ENCODE data around the gene MAP3K4. TPM values are rescaled to one million over a fixed set of nuclear protein-coding genes. Genes with fewer than 3 reads are reported as not detected.

Gene MAP3K4
- total RNA-seq, 1 donor from 2014 or later = 66.5 TPM

DNA sequence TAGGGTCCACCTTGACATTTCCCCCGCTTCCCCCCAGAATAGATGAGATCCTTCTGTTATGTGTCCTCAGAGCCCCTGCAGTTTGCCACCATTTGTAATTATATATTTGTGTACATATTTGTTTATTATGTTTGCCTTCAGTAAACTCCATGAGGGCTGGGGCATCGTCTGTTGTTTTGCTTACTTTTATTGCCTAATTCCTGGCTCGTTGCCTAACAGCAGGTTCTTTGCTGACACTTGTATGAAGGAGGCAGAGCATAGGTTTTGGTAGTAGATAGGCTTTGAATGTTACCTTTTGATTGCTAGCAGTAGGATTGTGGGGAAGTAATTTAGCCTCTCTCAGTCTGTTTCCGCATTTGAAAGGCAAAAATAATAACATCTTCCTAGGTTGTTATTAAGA, 9.9 kb downstream of the MAP3K4 start:
- Mint-ChIP-seq H3K27me3 (no peaks in the 10 kb centered on the region), H3K36me3 (ENCODE audit: low read depth) (peaks cover 6% of the 10 kb centered on the region), H3K4me3 (no peak overlapping the region), H3K4me1 (peaks cover 20% of the 10 kb centered on the region), H3K9me3 (no peaks in the 10 kb centered on the region), H3K27ac (no peak overlapping the region)
- ChIA-PET POLR2A (no interaction called here), CTCF (no interaction called here)
- ATAC-seq (ENCODE audit: low read depth) (no peak), DNase-seq (no peak)
- TF ChIP-seq, protein P1, sequence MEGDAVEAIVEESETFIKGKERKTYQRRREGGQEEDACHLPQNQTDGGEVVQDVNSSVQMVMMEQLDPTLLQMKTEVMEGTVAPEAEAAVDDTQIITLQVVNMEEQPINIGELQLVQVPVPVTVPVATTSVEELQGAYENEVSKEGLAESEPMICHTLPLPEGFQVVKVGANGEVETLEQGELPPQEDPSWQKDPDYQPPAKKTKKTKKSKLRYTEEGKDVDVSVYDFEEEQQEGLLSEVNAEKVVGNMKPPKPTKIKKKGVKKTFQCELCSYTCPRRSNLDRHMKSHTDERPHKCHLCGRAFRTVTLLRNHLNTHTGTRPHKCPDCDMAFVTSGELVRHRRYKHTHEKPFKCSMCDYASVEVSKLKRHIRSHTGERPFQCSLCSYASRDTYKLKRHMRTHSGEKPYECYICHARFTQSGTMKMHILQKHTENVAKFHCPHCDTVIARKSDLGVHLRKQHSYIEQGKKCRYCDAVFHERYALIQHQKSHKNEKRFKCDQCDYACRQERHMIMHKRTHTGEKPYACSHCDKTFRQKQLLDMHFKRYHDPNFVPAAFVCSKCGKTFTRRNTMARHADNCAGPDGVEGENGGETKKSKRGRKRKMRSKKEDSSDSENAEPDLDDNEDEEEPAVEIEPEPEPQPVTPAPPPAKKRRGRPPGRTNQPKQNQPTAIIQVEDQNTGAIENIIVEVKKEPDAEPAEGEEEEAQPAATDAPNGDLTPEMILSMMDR (IDR thresholded peaks at IDR 0.05) = no peak
- intact Hi-C loops (cut with micrococcal nuclease) = no loop called here

DNA sequence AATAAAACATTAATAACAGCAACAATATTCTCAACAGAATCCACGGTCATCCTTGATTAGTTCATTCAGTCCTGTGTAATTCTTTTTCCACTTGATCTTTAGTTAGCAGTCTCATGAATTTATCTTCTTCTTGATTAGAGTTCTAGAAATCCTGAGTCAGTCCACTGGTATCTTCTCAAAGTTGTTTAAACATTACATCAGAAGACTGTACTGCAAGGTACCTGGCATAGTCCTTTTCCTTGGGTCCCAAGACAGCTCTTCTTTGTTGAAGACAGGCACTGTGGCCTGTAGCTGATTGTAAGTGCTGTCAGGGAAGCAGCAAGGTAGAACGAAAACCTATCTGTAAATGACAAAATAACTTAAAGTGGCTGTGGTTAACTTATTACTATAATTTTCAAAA, 11.8 kb downstream of the MAP3K4 start:
- Mint-ChIP-seq H3K27ac (no peak overlapping the region), H3K36me3 (ENCODE audit: low read depth) (peaks cover 3% of the 10 kb centered on the region), H3K4me1 (peaks cover 20% of the 10 kb centered on the region), H3K27me3 (no peaks in the 10 kb centered on the region), H3K4me3 (no peak overlapping the region), H3K9me3 (no peaks in the 10 kb centered on the region)
- POLR2A ChIA-PET = no interaction called here
- intact Hi-C loops (cut with micrococcal nuclease) = no loop called here
- CTCF ChIA-PET = no interaction called here
- no peak for DNase-seq
- ATAC-seq (ENCODE audit: low read depth) = no peak
- TF ChIP-seq, protein P1 (IDR thresholded peaks at IDR 0.05) = no peak

DNA sequence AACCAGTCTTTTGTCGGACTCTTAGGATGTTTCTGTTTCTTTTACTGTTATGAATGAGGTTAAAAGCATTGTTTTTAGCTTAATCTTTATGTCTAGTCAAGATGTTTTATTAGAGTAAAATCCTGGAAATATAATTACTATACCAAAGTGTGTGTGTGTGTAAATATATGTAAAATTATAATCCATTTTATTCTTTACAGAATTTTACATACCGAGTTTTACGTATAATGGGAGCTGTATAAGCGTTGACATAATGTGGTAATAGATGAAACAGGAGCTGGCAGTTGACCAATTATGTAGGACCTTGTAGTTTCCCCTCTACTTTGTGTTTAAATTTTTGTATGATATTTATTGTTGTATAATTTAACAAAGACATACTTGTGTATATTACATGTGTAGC, 16.7 kb downstream of the MAP3K4 start:
- intact Hi-C loops (cut with micrococcal nuclease) = no loop called here
- H3K27me3 Mint-ChIP-seq = no peaks in the 10 kb centered on the region
- DNase-seq = no peak
- H3K4me1 Mint-ChIP-seq = peaks cover 11% of the 10 kb centered on the region
- CTCF ChIA-PET = no interaction called here
- no peak overlapping the region for H3K4me3 Mint-ChIP-seq
- no peaks in the 10 kb centered on the region for H3K9me3 Mint-ChIP-seq
- H3K36me3 Mint-ChIP-seq (ENCODE audit: low read depth) = peaks cover 7% of the 10 kb centered on the region
- POLR2A ChIA-PET = interaction anchor here (0.6 kb wide), 1 partner anchor 1058 kb away, joined by 3 read pairs; no protein-coding TSS in a partner anchor
- H3K27ac Mint-ChIP-seq = no peak overlapping the region
- no peak for ATAC-seq (ENCODE audit: low read depth)
- TF ChIP-seq, protein P1 (IDR thresholded peaks at IDR 0.05) = no peak

DNA sequence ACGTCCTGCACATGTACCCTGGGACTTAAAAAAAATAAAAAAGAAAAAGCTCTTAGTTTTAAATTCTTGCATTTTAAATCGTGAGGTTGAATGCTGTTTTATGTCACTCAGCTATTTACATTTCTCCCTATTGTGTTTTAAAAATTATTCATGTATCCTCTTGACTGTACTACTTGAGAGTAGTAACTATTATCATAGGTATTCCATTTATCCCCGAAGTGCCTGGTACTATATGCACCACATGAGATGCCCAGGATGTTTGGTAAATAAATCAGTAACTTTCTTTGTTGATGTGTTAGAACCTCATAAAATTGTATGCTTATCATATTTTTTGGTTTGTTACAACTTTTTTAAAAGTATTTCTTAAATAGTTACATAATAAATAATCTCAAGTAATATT, 18.4 kb downstream of the MAP3K4 start:
- H3K4me3 Mint-ChIP-seq = no peak overlapping the region
- H3K36me3 Mint-ChIP-seq (ENCODE audit: low read depth) = peaks cover 11% of the 10 kb centered on the region
- no peak overlapping the region for H3K27ac Mint-ChIP-seq
- peaks cover 20% of the 10 kb centered on the region for H3K4me1 Mint-ChIP-seq
- intact Hi-C loops (cut with micrococcal nuclease) = no loop called here
- ATAC-seq (ENCODE audit: low read depth) (no peak), DNase-seq (no peak)
- TF ChIP-seq, protein P1 (IDR thresholded peaks at IDR 0.05) = no peak
- ChIA-PET POLR2A (no interaction called here), CTCF (no interaction called here)
- H3K27me3 Mint-ChIP-seq = no peaks in the 10 kb centered on the region
- H3K9me3 Mint-ChIP-seq = no peaks in the 10 kb centered on the region

DNA sequence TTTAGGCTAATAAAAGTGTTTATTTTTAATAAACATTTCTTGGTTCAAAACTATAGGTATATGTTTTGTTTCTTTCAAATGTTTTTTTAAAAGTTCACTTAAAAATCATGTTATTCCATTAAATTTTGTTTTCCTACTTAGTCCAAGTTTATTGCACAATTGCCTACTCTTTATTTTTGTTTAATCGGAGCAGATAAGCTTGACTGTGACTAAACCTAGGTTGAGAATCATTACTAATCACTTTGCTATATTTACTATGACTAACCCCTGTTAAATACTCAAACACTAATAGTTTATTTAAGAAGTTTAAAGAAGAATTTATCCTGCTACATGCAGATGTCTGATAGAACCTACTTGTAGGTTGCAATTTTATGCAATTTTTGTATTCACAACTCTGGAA, 18.8 kb downstream of the MAP3K4 start:
- Mint-ChIP-seq H3K4me3 (no peak overlapping the region), H3K9me3 (no peaks in the 10 kb centered on the region), H3K4me1 (peaks cover 21% of the 10 kb centered on the region), H3K36me3 (ENCODE audit: low read depth) (peaks cover 14% of the 10 kb centered on the region), H3K27ac (no peak overlapping the region), H3K27me3 (no peaks in the 10 kb centered on the region)
- TF ChIP-seq, protein P1 (IDR thresholded peaks at IDR 0.05) = no peak
- CTCF ChIA-PET = no interaction called here
- POLR2A ChIA-PET = no interaction called here
- ATAC-seq (ENCODE audit: low read depth) (no peak), DNase-seq (no peak)
- intact Hi-C loops (cut with micrococcal nuclease) = no loop called here
